Esophagus (tissue), 2 donors: Measurements from ENCODE around the gene TPT1. TPM values are rescaled to one million over a fixed set of nuclear protein-coding genes. Genes with fewer than 3 reads are reported as not detected.

Experiments used
- polyA plus RNA-seq, 2 donors: library from polyadenylated mRNA; stranded (reverse); fragments of 200-250 nt; gene quantifications; one replicate each; pipeline ENCODE4 v1.2.3, GENCODE V29; 2013
- donor health status: healthy with polysubstance abuse.
- donor health status: Bipolar disorder and iron deficiency.

TPT1 gene
- polyA plus RNA-seq, 2 donors = 5,857 to 6,692 TPM

Other genes with a start within 250 kb of the TPT1 start
- 10 to 100 TPM; 15.1 to 19.0 TPM for gene GTF2F2, start 220.7 kb downstream of the TPT1 start, polyA plus RNA-seq
- gene KCTD4, start 140.1 kb downstream of the TPT1 start, polyA plus RNA-seq = under 1 TPM in 1 of 2 donors, not detected in 1; 0.02 TPM
- 1 to 10 TPM; 2.2 to 3.1 TPM for gene SLC25A30, start 77.2 kb upstream of the TPT1 start, polyA plus RNA-seq
- 10 to 100 TPM in 1 of 2 donors, 1 to 10 TPM in 1; 9.2 to 25.0 TPM for gene COG3, start 123.8 kb upstream of the TPT1 start, polyA plus RNA-seq